CD8-positive, alpha-beta memory T cell (primary cell): ENCODE measurements around the gene FAM163B. TPM values are rescaled to one million over a fixed set of nuclear protein-coding genes. Genes with fewer than 3 reads are reported as not detected.

Experiments used
- CTCF ChIA-PET: fragments of 350-600 bp; sonication (Branson Sonifier 250); formaldehyde crosslinking; loops from one replicate; lab custom pipeline; 2021; ENCODE audit warnings: antibody characterized with exemption; lab: Charles Lee
- POLR2A ChIA-PET: fragments of 350-600 bp; sonication (Branson Sonifier 250); formaldehyde crosslinking; loops from one replicate; lab custom pipeline; 2021; ENCODE audit warnings: antibody characterized with exemption; lab: Charles Lee
- DNase-seq, 5 donors: peaks; one replicate each; pipeline versions ENCODE4 v3.0.0 to v3.0.0-alpha.2; 2020 to 2022; ENCODE audit warnings: mixed read lengths in 1 of 5
- H3K27ac ChIP-seq: one replicate; pipeline ENCODE4 v1.7.0; 2013; ENCODE audit warnings: low read depth, mild to moderate bottlenecking, low read length, moderate library complexity
- H3K27me3 ChIP-seq: 2 replicates; pipeline ENCODE4 v1.7.0; 2013; ENCODE audit warnings: low read length, mild to moderate bottlenecking; ENCODE audit not compliant: insufficient read depth, poor library complexity, severe bottlenecking
- H3K36me3 ChIP-seq: 2 replicates; pipeline ENCODE4 v1.7.0; 2013; ENCODE audit warnings: mild to moderate bottlenecking, low read length, moderate library complexity; ENCODE audit not compliant: insufficient read depth
- H3K4me1 ChIP-seq: 2 replicates; pipeline ENCODE4 v1.7.0; 2013; ENCODE audit warnings: mild to moderate bottlenecking, low read length, moderate library complexity; ENCODE audit not compliant: insufficient read depth
- H3K4me3 ChIP-seq: 2 replicates; pipeline ENCODE4 v1.7.0; 2013; ENCODE audit warnings: mild to moderate bottlenecking, low read length
- H3K9me3 ChIP-seq: 2 replicates; pipeline ENCODE4 v1.7.0; 2013; ENCODE audit warnings: mild to moderate bottlenecking, low read length
- H3K27ac Mint-ChIP-seq, 8 donors: one replicate each; pipeline ENCODE4 v1.8.0; 2020 to 2021; ENCODE audit warnings: mixed read lengths in 8 of 8, mild to moderate bottlenecking in 6 of 8, inconsistent platforms in 3 of 8, moderate library complexity in 3 of 8
- H3K27me3 Mint-ChIP-seq, 2 donors: one replicate each; pipeline ENCODE4 v1.8.0; 2020 to 2021; ENCODE audit warnings: mixed read lengths in 2 of 2, mild to moderate bottlenecking in 1 of 2, moderate library complexity in 1 of 2
- H3K36me3 Mint-ChIP-seq, 3 donors: one replicate each; pipeline ENCODE4 v1.8.0; 2020 to 2021; ENCODE audit warnings: mixed read lengths in 3 of 3, inconsistent platforms in 1 of 3, mild to moderate bottlenecking in 1 of 3
- H3K4me1 Mint-ChIP-seq, 3 donors: one replicate each; pipeline ENCODE4 v1.8.0; 2020 to 2021; ENCODE audit warnings: mixed read lengths in 3 of 3, inconsistent platforms in 1 of 3, mild to moderate bottlenecking in 1 of 3
- H3K4me3 Mint-ChIP-seq, 7 donors: one replicate each; pipeline ENCODE4 v1.8.0; 2020 to 2021; ENCODE audit warnings: mixed read lengths in 7 of 7, mild to moderate bottlenecking in 6 of 7, moderate library complexity in 4 of 7, inconsistent platforms in 2 of 7
- H3K9me3 Mint-ChIP-seq, 5 donors: one replicate each; pipeline ENCODE4 v1.8.0; 2020 to 2022; ENCODE audit warnings: mixed read lengths in 5 of 5, mild to moderate bottlenecking in 3 of 5, moderate library complexity in 2 of 5, inconsistent platforms in 1 of 5
- polyA plus RNA-seq: library from polyadenylated mRNA; unstranded; fragments of 300-500 nt; fragmentation: Illumina TruSeq; gene quantifications from one replicate; pipeline ENCODE4 v1.2.3, GENCODE V29; 2021
- total RNA-seq, 2 experiments: library from RNA; stranded (reverse); gene quantifications; one replicate each; pipeline ENCODE4 v1.2.3, GENCODE V29; 2021

FAM163B gene
- total and polyA plus RNA-seq, 3 experiments from 2014 or later: not detected

DNA sequence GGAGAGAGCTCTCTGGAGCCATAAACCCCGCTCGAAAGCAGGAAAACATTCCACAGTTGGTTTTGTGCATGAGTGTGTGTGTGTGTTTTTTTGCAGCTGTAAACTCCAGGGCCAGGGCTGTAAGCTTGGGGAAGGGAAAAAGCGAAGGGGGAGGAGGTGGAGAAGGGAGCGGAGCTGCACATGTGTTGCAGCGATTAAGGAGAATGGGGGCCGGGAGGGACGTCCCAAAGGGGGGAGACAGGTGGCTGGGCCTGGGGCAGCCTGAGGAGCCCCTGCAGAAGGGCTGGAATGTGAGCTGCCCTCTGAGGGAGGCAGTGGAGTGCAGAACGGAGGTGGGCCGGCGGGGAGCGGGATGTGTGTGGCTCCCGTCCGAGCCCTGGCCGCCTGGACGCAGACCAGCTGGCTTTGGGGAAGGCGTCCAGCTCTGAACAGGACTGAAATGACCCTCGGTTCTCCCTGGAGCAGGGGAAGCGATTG is 81.7 kb downstream of the FAM163B start:
- H3K36me3 Mint-ChIP-seq: no peaks in the 10 kb centered on the region
- H3K4me3 Mint-ChIP-seq: no peak overlapping the region
- no peak for DNase-seq
- no peak overlapping the region for H3K27ac ChIP-seq
- ChIA-PET POLR2A (no interaction called here), CTCF (no interaction called here)
- no peak overlapping the region for H3K27ac Mint-ChIP-seq
- H3K9me3 Mint-ChIP-seq: no peaks in the 10 kb centered on the region
- no peak overlapping the region for H3K4me3 ChIP-seq
- no peaks in the 10 kb centered on the region for H3K27me3 ChIP-seq
- H3K36me3 ChIP-seq: no peaks in the 10 kb centered on the region
- no peaks in the 10 kb centered on the region for H3K4me1 ChIP-seq
- peaks cover 8 to 17% of the 10 kb centered on the region in 2 donors for H3K27me3 Mint-ChIP-seq
- H3K4me1 Mint-ChIP-seq: no peaks in the 10 kb centered on the region
- no peaks in the 10 kb centered on the region for H3K9me3 ChIP-seq

Other genes with a start within 250 kb of the FAM163B start
- 100 to 1,000 TPM; 239 to 250 TPM for gene SURF4, start 233.3 kb downstream of the FAM163B start, total RNA-seq
- gene SURF4, start 233.3 kb downstream of the FAM163B start, polyA plus RNA-seq: 202 TPM
- gene STKLD1, start 233.0 kb downstream of the FAM163B start, total RNA-seq: under 1 TPM; 0.24 to 0.91 TPM
- gene STKLD1, start 233.0 kb downstream of the FAM163B start, polyA plus RNA-seq: 0.75 TPM
- 10 to 100 TPM; 52.4 to 56.4 TPM for gene REXO4, start 191.4 kb downstream of the FAM163B start, total RNA-seq
- gene REXO4, start 191.4 kb downstream of the FAM163B start, polyA plus RNA-seq: 25.8 TPM
- 1 to 10 TPM; 1.0 to 1.1 TPM for gene ADAMTS13, start 187.0 kb downstream of the FAM163B start, total RNA-seq
- 0.32 TPM for gene ADAMTS13, start 187.0 kb downstream of the FAM163B start, polyA plus RNA-seq
- 1 to 10 TPM; 1.3 to 2.5 TPM for gene CACFD1, start 149.4 kb downstream of the FAM163B start, total RNA-seq
- gene CACFD1, start 149.4 kb downstream of the FAM163B start, polyA plus RNA-seq: 2.6 TPM
- gene SLC2A6, start 130.3 kb downstream of the FAM163B start, total RNA-seq: 10 to 100 TPM; 15.5 to 16.3 TPM
- gene SLC2A6, start 130.3 kb downstream of the FAM163B start, polyA plus RNA-seq: 4.0 TPM
- gene MYMK, start 84.4 kb downstream of the FAM163B start, total RNA-seq: not detected
- not detected for gene MYMK, start 84.4 kb downstream of the FAM163B start, polyA plus RNA-seq
- not detected for gene ADAMTSL2, start 74.7 kb downstream of the FAM163B start, total RNA-seq
- gene ADAMTSL2, start 74.7 kb downstream of the FAM163B start, polyA plus RNA-seq: not detected
- gene DBH, start 27.0 kb upstream of the FAM163B start, total RNA-seq: not detected
- not detected for gene DBH, start 27.0 kb upstream of the FAM163B start, polyA plus RNA-seq
- gene SARDH, start 129.0 kb upstream of the FAM163B start, total RNA-seq: 1 to 10 TPM; 1.3 to 2.0 TPM
- 1.8 TPM for gene SARDH, start 129.0 kb upstream of the FAM163B start, polyA plus RNA-seq